Epithelial cell of proximal tubule (primary cell): ENCODE data around the gene CELF1. TPM values are rescaled to one million over a fixed set of nuclear protein-coding genes. Genes with fewer than 3 reads are reported as not detected.

Source experiments
- DNase-seq: peaks from one replicate; pipeline ENCODE4 v3.0.0-alpha.2; 2011; ENCODE audit warnings: low read depth
- H3K4me3 ChIP-seq: 2 replicates; pipeline ENCODE4 v1.5.1; 2011; ENCODE audit warnings: low read depth, mild to moderate bottlenecking, low read length
- CTCF ChIP-seq: conservative IDR thresholded peaks from 2 replicates; pipeline ENCODE4 v1.5.1; 2012; ENCODE audit warnings: low read depth, mild to moderate bottlenecking, low read length
- total RNA-seq: library from RNA; depleted of rRNA; stranded (reverse); fragments of >200 nt; gene quantifications from 2 replicates; pipeline ENCODE4 v1.2.3, GENCODE V29; 2015

CELF1 gene
- total RNA-seq, 1 donor from 2014 or later, result 64.8 TPM

GRCh38 chr11:47587723-47588326, 34.9 kb upstream of the CELF1 start:
- DNase-seq, result no peak
- H3K4me3 ChIP-seq, result no peak overlapping the region
- TF ChIP-seq CTCF, result no peak

GRCh38 chr11:47587039-47587716, 34.2 kb upstream of the CELF1 start:
- H3K4me3 ChIP-seq, result no peak overlapping the region
- no peak for DNase-seq
- no peak for TF ChIP-seq CTCF

- no peak within 1 kb of the TSS for H3K4me3 ChIP-seq
- no peak for DNase-seq
- no peak for TF ChIP-seq CTCF
These were observed 33.3 kb upstream of the CELF1 start, which contains the start of gene FAM180B for GRCh38 chr11:47586098-47586855. Gene FAM180B, plus strand, starts transcription at chr11:47586678. Its CDS starts 91 bp downstream, at chr11:47586769.

GRCh38 chr11:47583844-47584243, 30.9 kb upstream of the CELF1 start:
- DNase-seq, result no peak
- no peak for TF ChIP-seq CTCF
- H3K4me3 ChIP-seq, result no peak overlapping the region

- no peak for TF ChIP-seq CTCF
- DNase-seq, result peak; percentile 35
- peak within 1 kb of the TSS; percentile 95 for H3K4me3 ChIP-seq
These were observed 25.9 kb upstream of the CELF1 start, which contains the start of the genes KBTBD4 and NDUFS3 for GRCh38 chr11:47578524-47579494. Gene KBTBD4, minus strand, starts transcription at chr11:47578970. Its CDS starts 19 bp downstream, at chr11:47578951. Gene NDUFS3, plus strand, starts transcription at chr11:47579074. Its CDS starts 18 bp downstream, at chr11:47579092.

- peak overlapping the region; percentile 95 for H3K4me3 ChIP-seq
- TF ChIP-seq CTCF, result no peak
- no peak for DNase-seq
These were observed 24.6 kb upstream of the CELF1 start for GRCh38 chr11:47577460-47578041.
